Smooth muscle cell (in vitro differentiated cells): ENCODE data around the gene SEMA4C. TPM values are rescaled to one million over a fixed set of nuclear protein-coding genes. Genes with fewer than 3 reads are reported as not detected.

Source experiments
- DNase-seq: peaks from one replicate; lab custom pipeline; 2025; ENCODE audit not compliant: unreplicated experiment; lab: John Stamatoyannopoulos, UW
- H2AFZ ChIP-seq: fragments of 200-600 bp; sonication (generic); 2 replicates; pipeline ENCODE4 v1.6.0; 2016; ENCODE audit warnings: antibody characterized with exemption, low read depth, mild to moderate bottlenecking
- H3F3A ChIP-seq: fragments of 200-600 bp; sonication (generic); 2 replicates; pipeline ENCODE4 v1.6.0; 2017; ENCODE audit warnings: antibody characterized with exemption, low read depth
- H3K27ac ChIP-seq: fragments of 200-600 bp; sonication (generic); 2 replicates; pipeline ENCODE4 v1.5.1; 2016; ENCODE audit warnings: low read depth, mild to moderate bottlenecking
- H3K27me3 ChIP-seq: fragments of 200-600 bp; sonication (generic); 2 replicates; pipeline ENCODE4 v1.6.1; 2016; ENCODE audit warnings: low read depth, mild to moderate bottlenecking
- H3K36me3 ChIP-seq: fragments of 200-600 bp; sonication (generic); 2 replicates; pipeline ENCODE4 v1.5.1; 2016; ENCODE audit warnings: low read depth
- H3K4me1 ChIP-seq: fragments of 200-600 bp; sonication (generic); 2 replicates; pipeline ENCODE4 v1.5.1; 2016; ENCODE audit warnings: low read depth
- H3K4me2 ChIP-seq: fragments of 200-600 bp; sonication (generic); 2 replicates; pipeline ENCODE4 v1.6.0; 2016; ENCODE audit warnings: mild to moderate bottlenecking
- H3K4me3 ChIP-seq: fragments of 200-600 bp; sonication (generic); 2 replicates; pipeline ENCODE4 v1.5.1; 2016; ENCODE audit warnings: mild to moderate bottlenecking
- H3K79me2 ChIP-seq: fragments of 200-600 bp; sonication (generic); 2 replicates; pipeline ENCODE4 v1.6.0; 2016; ENCODE audit warnings: low read depth, mild to moderate bottlenecking
- H3K9ac ChIP-seq: fragments of 200-600 bp; sonication (generic); 2 replicates; pipeline ENCODE4 v1.6.0; 2016; ENCODE audit warnings: low read depth
- H3K9me3 ChIP-seq: fragments of 200-600 bp; sonication (generic); replicated peaks from 2 replicates; pipeline ENCODE4 v1.5.1; 2016; ENCODE audit warnings: low read depth
- H4K20me1 ChIP-seq: fragments of 200-600 bp; sonication (generic); 2 replicates; pipeline ENCODE4 v1.6.0; 2016; ENCODE audit warnings: low read depth
- WGBS: methylation state at CpG from one replicate; pipeline ENCODE4 v1.1.7; 2016; ENCODE audit warnings: low lambda C conversion rate; 5-methylcytosine and 5-hydroxymethylcytosine counted together
- polyA plus RNA-seq: library from polyadenylated mRNA; unstranded; fragments of >200 nt; fragmentation: Nextera tagmentation; extraction: Ambion mirVana; gene quantifications from 2 replicates; pipeline ENCODE4 v1.2.1, GENCODE V29; 2016
- total RNA-seq: library from RNA; depleted of rRNA; stranded (reverse); fragments of >200 nt; gene quantifications from 2 replicates; pipeline ENCODE4 v1.2.3, GENCODE V29; 2014
- TF ChIP-seq, protein P1 (sequence below): fragments of 200-600 bp; sonication (generic); IDR thresholded peaks from 2 replicates; pipeline ENCODE4 v1.5.1; 2017; ENCODE audit warnings: borderline replicate concordance, mild to moderate bottlenecking, antibody characterized with exemption; ENCODE audit not compliant: insufficient read depth, poor library complexity, severe bottlenecking

SEMA4C gene
- total and polyA plus RNA-seq, 2 experiments from 2014 or later, result 40.7 to 41.0 TPM

- Histone ChIP-seq H3F3A (peaks cover 3% of the 10 kb centered on the region), H4K20me1 (no peaks in the 10 kb centered on the region), H2AFZ (no peak overlapping the region), H3K36me3 (no peaks in the 10 kb centered on the region), H3K27ac (no peak overlapping the region), H3K4me3 (no peak overlapping the region), H3K4me1 (peaks cover 30% of the 10 kb centered on the region), H3K9me3 (no peaks in the 10 kb centered on the region), H3K4me2 (peak overlapping the region; percentile 68), H3K79me2 (no peaks in the 10 kb centered on the region), H3K27me3 (no peaks in the 10 kb centered on the region), H3K9ac (no peak overlapping the region)
- TF ChIP-seq, protein P1, sequence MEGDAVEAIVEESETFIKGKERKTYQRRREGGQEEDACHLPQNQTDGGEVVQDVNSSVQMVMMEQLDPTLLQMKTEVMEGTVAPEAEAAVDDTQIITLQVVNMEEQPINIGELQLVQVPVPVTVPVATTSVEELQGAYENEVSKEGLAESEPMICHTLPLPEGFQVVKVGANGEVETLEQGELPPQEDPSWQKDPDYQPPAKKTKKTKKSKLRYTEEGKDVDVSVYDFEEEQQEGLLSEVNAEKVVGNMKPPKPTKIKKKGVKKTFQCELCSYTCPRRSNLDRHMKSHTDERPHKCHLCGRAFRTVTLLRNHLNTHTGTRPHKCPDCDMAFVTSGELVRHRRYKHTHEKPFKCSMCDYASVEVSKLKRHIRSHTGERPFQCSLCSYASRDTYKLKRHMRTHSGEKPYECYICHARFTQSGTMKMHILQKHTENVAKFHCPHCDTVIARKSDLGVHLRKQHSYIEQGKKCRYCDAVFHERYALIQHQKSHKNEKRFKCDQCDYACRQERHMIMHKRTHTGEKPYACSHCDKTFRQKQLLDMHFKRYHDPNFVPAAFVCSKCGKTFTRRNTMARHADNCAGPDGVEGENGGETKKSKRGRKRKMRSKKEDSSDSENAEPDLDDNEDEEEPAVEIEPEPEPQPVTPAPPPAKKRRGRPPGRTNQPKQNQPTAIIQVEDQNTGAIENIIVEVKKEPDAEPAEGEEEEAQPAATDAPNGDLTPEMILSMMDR, result no peak
- WGBS, result 83% methylated on average over 6 of the region's 6 CpGs
- DNase-seq, result no peak
Observed at GRCh38 chr2:96880891-96881273, 11.0 kb upstream of the SEMA4C start.

DNA sequence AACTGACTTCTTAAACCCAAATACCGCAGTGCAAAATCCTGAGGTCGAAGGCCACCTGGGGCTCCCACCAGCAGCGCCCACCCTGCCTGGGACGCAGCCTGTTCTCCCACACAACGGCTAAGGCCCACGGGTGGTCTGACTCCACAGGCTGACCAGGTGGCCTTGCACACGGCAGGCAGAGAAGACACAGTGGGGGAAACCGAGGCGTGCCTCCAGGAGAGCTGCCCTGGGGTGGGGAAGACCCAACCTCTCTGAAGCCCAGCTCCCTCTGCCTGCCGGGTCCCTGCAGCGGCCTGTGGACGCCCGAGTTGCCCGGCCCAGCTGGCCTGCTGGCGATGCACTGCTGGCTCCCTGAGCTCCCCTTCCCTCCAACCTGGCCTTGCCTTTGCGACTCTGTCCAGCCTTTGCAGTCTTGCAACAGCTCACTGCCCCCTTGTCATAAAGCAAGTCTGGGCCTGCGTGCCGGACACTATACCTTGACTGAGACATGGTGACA, 9.7 kb upstream of the SEMA4C start:
- H3K4me3 ChIP-seq, result no peak overlapping the region

GRCh38 chr2:96878796-96879544, 9.1 kb upstream of the SEMA4C start:
- H3K4me3 ChIP-seq, result no peak overlapping the region
- H3K4me1 ChIP-seq, result peaks cover 40% of the 10 kb centered on the region
- H3K36me3 ChIP-seq, result no peaks in the 10 kb centered on the region
- H3K9me3 ChIP-seq, result no peaks in the 10 kb centered on the region
- H3K9ac ChIP-seq, result no peak overlapping the region
- peaks cover 12% of the 10 kb centered on the region for H3F3A ChIP-seq
- DNase-seq, result no peak
- TF ChIP-seq, protein P1, result no peak
- H2AFZ ChIP-seq, result no peak overlapping the region
- H3K27ac ChIP-seq, result no peak overlapping the region
- no peaks in the 10 kb centered on the region for H3K27me3 ChIP-seq
- 95% methylated on average over 22 of the region's 22 CpGs for WGBS
- no peaks in the 10 kb centered on the region for H3K79me2 ChIP-seq
- H4K20me1 ChIP-seq, result no peaks in the 10 kb centered on the region
- H3K4me2 ChIP-seq, result no peak overlapping the region

More for the DNA sequence above, 9.7 kb upstream of the SEMA4C start:
- WGBS, result 94% methylated on average over 18 of the region's 18 CpGs
- H3K79me2 ChIP-seq, result no peaks in the 10 kb centered on the region
- no peak overlapping the region for H3K27ac ChIP-seq
- H3K9ac ChIP-seq, result no peak overlapping the region
- peaks cover 40% of the 10 kb centered on the region for H3K4me1 ChIP-seq
- no peak for DNase-seq
- TF ChIP-seq, protein P1, result no peak
- H4K20me1 ChIP-seq, result no peaks in the 10 kb centered on the region
- no peaks in the 10 kb centered on the region for H3K9me3 ChIP-seq
- no peaks in the 10 kb centered on the region for H3K27me3 ChIP-seq
- H3F3A ChIP-seq, result peaks cover 8% of the 10 kb centered on the region
- no peak overlapping the region for H2AFZ ChIP-seq
- no peaks in the 10 kb centered on the region for H3K36me3 ChIP-seq
- no peak overlapping the region for H3K4me2 ChIP-seq

DNA sequence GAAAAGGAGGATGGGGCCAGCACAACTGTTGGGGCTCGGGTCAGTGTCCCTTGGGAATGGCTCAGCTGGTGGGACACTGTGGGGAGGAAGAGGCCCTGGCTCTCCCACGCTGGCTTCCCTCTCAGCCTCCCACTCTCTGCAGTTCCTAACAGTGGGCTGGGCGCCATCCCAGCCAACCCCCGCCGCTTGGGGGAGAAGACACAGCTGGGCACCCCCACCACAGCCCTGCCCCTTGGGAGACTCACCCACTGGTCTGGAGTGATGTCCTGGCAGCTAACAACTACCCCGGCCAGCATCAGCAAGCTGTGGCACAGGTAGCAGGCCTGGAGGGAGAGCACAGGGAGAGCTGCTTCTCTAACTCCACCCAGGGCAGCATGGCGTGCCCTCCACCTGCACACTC, 8.3 kb upstream of the SEMA4C start:
- Histone ChIP-seq H3K9me3 (no peaks in the 10 kb centered on the region), H3K27ac (no peak overlapping the region), H2AFZ (no peak overlapping the region), H3K27me3 (no peaks in the 10 kb centered on the region), H3F3A (peaks cover 16% of the 10 kb centered on the region), H3K79me2 (no peaks in the 10 kb centered on the region), H3K4me3 (no peak overlapping the region), H3K4me2 (no peak overlapping the region), H3K4me1 (peaks cover 46% of the 10 kb centered on the region), H3K9ac (no peak overlapping the region), H3K36me3 (no peaks in the 10 kb centered on the region), H4K20me1 (no peaks in the 10 kb centered on the region)
- TF ChIP-seq, protein P1, result no peak
- no peak for DNase-seq
- WGBS, result 93% methylated on average over 7 of the region's 7 CpGs
